HPDE6-E6E7 (cell line): ENCODE data around the gene SPDYE4.

Experiments used
- DNase-seq: peaks from one replicate; pipeline ENCODE4 v3.0.0; 2011; ENCODE audit warnings: missing footprints; ENCODE audit errors: extremely low spot score

SPDYE4 gene

DNA sequence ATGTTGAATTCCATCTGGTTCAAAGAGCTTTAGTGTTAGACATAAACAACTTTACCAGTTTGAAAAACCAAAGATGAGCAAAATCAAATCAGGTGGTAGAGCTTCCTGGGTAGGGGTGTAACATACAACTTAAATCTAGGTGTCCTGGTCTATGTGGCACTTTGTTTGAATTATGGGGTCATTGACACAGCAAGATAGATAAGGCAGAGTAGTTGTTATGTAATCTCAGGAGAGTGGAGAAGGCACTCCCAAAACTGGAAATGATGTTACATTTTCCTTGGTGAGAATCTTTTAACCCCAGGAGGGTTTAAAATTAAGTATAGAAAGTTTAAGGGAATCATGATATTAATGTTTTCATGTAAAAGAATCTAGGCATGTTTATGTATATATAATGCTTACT is 45.6 kb downstream of the SPDYE4 start:
- DNase-seq: no peak

DNA sequence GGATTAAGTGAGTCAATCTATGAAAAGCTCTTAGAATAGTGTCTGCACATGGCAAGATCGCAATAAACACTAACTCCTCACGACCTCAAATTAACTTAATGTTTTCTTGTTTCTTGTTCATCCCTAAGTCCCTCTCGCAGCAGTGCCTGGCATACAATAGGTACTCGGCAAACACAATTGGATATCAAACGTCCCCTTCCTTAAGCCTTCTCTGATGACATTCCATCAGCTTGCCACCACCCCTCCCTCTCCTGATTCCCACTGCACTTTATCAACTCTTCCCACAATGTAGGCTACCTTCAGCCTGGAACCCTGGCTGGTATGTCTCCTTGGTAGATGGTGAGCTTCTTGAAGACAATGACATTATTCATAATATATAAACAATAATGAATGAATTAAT is 47.1 kb downstream of the SPDYE4 start:
- DNase-seq: no peak

DNA sequence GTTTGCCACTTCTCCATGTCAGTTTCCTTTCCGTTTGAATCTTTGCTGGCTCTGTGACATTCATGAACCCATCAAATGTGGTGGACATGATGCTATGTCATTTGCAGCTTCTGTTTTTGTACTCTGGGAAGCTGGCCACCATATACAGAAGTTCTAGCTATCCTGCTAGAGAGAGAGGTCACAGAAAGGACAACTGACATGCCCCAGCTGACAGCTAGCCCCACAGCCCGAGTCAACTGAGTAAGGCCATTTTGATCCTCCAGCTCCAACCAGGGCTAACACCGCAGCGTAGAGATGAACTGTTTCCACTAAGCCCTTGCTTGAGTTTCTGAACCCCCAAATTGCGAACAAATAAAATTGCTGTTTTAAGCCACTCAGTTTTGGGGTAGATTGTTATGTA is 47.5 kb downstream of the SPDYE4 start:
- DNase-seq: no peak

DNA sequence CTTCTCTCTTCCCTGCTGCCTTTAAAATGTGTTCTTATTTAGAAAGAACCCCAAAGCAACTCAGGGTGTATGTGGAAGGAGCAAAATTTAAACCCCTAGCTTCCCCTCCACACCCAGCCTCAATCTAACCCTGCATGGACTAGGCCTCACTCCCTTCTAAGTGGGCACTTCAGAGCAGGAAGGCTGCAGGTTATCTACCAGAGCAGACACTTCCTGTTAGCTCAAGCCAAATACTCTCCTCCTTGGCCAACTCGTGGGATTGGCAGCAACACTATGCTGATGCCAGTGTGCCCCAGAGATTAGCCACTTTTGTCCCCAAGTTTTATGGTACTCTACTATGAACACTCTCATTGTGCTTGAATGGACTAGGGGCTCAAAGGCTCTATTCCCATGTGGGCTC is 49.3 kb downstream of the SPDYE4 start:
- DNase-seq: no peak

DNA sequence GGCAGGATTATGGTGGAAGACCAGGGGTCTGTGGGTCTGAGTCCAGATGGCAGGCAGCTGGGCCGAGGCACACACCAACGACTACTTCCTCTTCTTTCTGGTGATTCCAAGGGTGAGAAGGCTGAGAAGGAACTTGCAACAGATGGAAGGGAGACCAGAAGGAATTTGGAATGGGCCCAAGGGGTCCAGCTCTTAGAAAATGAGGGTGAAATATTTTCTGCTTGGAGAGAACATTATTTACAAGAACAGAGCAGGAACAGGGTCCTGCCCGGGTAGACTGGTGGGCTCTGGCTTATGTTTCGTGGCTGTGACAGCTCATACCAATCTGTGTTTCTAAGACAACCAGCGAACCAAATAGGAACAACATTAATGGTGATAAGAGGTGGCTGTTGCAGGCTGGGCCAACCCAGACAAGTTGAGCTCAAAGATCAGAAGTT is 50.3 kb downstream of the SPDYE4 start:
- DNase-seq: no peak

DNA sequence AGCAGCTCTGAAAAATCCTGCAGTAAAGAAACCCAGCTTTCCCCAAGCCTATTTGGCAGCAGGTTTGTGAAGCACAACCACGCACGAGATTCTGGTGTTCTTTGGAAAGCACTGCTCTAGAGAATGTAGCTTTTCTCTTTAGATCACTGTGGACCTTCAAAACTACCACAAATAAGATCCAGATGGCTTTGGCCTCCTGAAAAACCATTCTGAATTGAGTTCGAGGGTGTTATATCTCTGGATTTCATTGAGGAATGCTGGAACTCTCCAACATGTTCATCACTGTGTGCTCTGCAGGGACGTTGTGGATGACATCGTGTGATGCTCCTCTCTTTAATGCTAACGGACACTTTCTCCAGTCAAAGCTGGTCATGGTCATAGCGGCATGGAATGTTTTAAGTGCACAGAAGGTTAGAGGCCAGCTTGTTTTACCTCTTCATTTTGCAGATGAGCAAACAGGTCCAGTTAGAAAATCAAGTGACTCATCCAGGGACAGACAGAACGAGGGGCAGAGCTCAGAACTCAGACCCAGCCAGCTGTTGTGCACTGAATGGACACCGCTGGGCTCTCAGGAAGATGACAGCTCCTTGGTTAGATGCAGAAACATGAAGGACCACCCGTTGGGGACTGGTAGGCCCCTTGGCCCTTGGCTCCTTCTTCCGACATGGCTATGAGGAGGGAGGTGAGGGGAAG is 50.9 kb downstream of the SPDYE4 start:
- no peak for DNase-seq

DNA sequence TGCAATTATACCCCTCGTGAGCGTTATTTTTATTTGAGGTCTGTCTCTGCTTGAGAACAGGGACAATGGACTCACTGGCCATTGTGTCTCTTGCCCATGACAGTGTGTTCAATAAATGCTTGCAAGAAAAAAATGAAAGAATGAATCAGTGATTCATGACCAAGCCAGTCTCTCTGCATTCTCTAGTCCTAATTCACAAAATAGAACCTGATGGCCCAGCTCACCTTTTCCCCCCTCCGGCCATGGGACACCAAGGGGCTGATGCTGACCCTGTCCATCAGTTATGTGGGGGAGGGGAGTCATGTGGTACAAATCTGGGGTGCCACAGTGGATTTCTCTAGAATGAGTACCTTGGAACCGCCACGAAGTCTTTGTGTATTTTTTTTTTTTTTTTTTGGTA is 51.9 kb downstream of the SPDYE4 start:
- no peak for DNase-seq

DNA sequence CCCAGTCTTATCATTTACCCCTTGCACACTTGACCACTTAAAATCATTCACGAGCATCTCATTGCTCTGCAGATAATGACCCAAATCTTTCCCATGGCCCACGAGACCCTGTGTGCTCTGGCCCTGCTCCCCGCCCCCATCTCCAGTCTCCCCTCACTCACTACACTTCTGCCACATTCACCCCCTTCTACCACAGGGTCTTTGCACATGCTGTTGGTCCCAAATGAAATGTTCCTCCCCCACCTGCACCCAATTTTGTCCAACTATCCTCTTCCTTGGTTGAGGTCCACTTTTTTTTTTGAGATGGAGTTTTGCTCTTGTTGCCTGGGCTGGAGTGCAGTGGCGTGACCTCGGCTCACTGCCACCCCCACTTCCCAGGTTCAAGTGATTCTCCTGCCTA is 52.9 kb downstream of the SPDYE4 start:
- no peak for DNase-seq

DNA sequence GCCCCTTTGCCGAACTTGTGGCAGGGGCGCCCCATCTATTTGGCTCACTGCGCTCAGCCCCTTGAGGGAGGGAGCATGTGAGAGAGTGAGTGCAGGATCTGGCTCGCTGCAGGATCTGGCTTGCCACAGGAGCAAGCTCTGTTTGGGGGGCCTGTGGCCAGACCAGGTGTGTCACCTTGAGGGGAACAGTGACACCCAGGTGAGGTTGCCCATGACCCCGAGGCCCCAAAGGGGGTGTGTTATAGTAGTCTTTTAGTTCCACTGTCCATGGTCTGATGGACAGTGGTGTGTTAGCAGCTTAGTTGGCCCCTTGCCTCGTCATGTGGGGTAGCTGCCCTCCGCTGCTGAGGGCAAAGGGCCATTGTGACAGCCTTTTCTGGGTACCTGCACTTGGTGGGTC is 55.3 kb downstream of the SPDYE4 start:
- no peak for DNase-seq

DNA sequence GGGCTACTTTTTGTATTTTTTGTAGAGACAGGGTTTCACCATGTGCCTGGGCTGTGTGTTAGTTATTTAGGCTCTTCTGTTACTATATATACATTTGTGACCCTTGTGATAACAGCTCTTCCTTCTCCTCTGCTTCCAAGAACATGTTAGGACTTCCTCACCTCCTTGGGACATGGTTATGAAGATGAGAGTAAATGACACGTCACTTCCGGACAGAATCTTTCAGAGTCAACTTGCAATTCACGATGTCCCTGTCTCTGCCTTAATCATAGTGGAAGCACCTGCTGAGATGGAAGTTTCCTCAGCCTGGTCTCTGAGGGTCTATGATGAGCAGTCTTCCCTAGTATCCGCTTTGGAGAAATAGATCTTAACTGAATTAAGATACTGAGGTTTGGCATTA is 56.6 kb downstream of the SPDYE4 start:
- no peak for DNase-seq

DNA sequence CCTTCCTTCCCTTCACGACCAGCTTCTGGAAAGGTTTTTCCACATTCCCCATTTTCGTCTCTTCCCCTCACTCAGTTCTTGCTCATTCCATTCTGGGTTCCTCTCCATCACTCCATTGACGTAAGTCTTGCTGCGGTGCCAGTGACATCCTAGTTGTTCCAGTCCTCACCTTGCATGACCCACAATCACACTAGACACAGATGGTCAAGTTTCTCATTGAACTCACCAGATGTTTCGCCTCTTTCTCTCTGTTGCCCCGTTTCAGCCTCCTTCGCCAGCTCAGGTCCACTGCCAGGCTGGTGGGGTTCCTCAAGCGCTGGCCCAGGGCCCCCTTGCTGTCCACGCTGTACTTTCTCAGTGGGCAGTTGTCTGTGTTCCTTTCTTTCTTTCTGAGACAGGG is 57.1 kb downstream of the SPDYE4 start:
- DNase-seq: no peak
